Mesenchymal stem cell (in vitro differentiated cells and primary cell): Measurements from ENCODE around the gene ZSCAN16.
"Not testable (repeated sequence)": the region's sequence is repeated elsewhere in the genome, so short reads cannot be mapped to it uniquely, and the experiment has no call there.

ENCODE experiments used
- DNase-seq: peaks from one replicate; pipeline ENCODE4 v3.0.0-alpha.2; 2013
- H2AFZ ChIP-seq: one replicate; pipeline ENCODE4 v1.6.1; 2013; ENCODE audit warnings: low read depth, mild to moderate bottlenecking, control low read depth, inconsistent platforms, low read length, moderate library complexity
- H2AK5ac ChIP-seq: 2 replicates; pipeline ENCODE4 v1.6.1; 2013; ENCODE audit warnings: low read length, moderate library complexity, mild to moderate bottlenecking, inconsistent platforms; ENCODE audit not compliant: severe bottlenecking
- H2BK120ac ChIP-seq: one replicate; pipeline ENCODE4 v1.6.1; 2013; ENCODE audit warnings: low read depth, mild to moderate bottlenecking, inconsistent platforms, low read length, moderate library complexity
- H2BK12ac ChIP-seq, 2 experiments: one replicate each; pipeline ENCODE4 v1.6.1; 2013; ENCODE audit warnings: inconsistent platforms in 2 of 2, low read length in 2 of 2, mild to moderate bottlenecking in 2 of 2, moderate library complexity in 2 of 2, control low read depth in 1 of 2
- H2BK15ac ChIP-seq: one replicate; pipeline ENCODE4 v1.6.1; 2013; ENCODE audit warnings: mild to moderate bottlenecking, low read depth, inconsistent platforms; ENCODE audit not compliant: poor library complexity, severe bottlenecking
- H2BK5ac ChIP-seq: 2 replicates; pipeline ENCODE4 v1.6.1; 2013; ENCODE audit warnings: low read depth, mild to moderate bottlenecking, low read length, control low read depth, inconsistent platforms; ENCODE audit not compliant: poor library complexity, severe bottlenecking
- H3K14ac ChIP-seq, 2 experiments: one replicate each; pipeline ENCODE4 v1.6.1; 2013; ENCODE audit warnings: inconsistent platforms in 2 of 2, low read length in 2 of 2, control low read depth in 1 of 2, mild to moderate bottlenecking in 1 of 2, moderate library complexity in 1 of 2
- H3K18ac ChIP-seq, 2 experiments: one replicate each; pipeline ENCODE4 v1.6.1; 2013; ENCODE audit warnings: inconsistent platforms in 2 of 2, low read length in 2 of 2, control low read depth in 1 of 2, low read depth in 1 of 2, mild to moderate bottlenecking in 1 of 2
- H3K23ac ChIP-seq, 2 experiments: one replicate each; pipeline ENCODE4 v1.6.1; 2013; ENCODE audit warnings: inconsistent platforms in 2 of 2, low read length in 2 of 2, mild to moderate bottlenecking in 2 of 2, moderate library complexity in 2 of 2, control low read depth in 1 of 2
- H3K27ac ChIP-seq: 2 replicates; pipeline ENCODE4 v1.5.1; 2013; ENCODE audit warnings: mild to moderate bottlenecking, moderate library complexity, low read length, control low read depth, inconsistent platforms; ENCODE audit not compliant: poor library complexity, severe bottlenecking
- H3K27me3 ChIP-seq, 2 experiments: 2 replicates each; pipeline versions ENCODE4 v1.6.1 to v1.7.0; 2013; ENCODE audit warnings: low read length in 2 of 2, mild to moderate bottlenecking in 2 of 2, moderate library complexity in 2 of 2, control low read depth in 1 of 2, inconsistent platforms in 1 of 2; ENCODE audit not compliant: control insufficient read depth in 1 of 2, insufficient read depth in 1 of 2
- H3K36me3 ChIP-seq, 2 experiments: 2 replicates each; pipeline versions ENCODE4 v1.6.1 to v1.7.0; 2013; ENCODE audit warnings: low read length in 2 of 2, control low read depth in 1 of 2, inconsistent platforms in 1 of 2, low read depth in 1 of 2, mild to moderate bottlenecking in 1 of 2; ENCODE audit not compliant: insufficient read depth in 2 of 2, control insufficient read depth in 1 of 2
- H3K4ac ChIP-seq, 2 experiments: one replicate each; pipeline ENCODE4 v1.6.1; 2013; ENCODE audit warnings: inconsistent platforms in 2 of 2, low read length in 2 of 2, mild to moderate bottlenecking in 2 of 2, moderate library complexity in 2 of 2, control low read depth in 1 of 2, low read depth in 1 of 2
- H3K4me1 ChIP-seq: 2 replicates; pipeline ENCODE4 v1.6.1; 2013; ENCODE audit warnings: low read depth, low read length, control low read depth; ENCODE audit not compliant: control insufficient read depth, insufficient read depth
- H3K4me2 ChIP-seq: 2 replicates; pipeline ENCODE4 v1.6.1; 2013; ENCODE audit warnings: low read length, mild to moderate bottlenecking, inconsistent platforms; ENCODE audit not compliant: poor library complexity, severe bottlenecking
- H3K4me3 ChIP-seq, 2 experiments: 2 replicates each; pipeline versions ENCODE4 v1.5.1 to v1.7.0; 2013; ENCODE audit warnings: low read length in 2 of 2, mild to moderate bottlenecking in 2 of 2, control low read depth in 1 of 2, low read depth in 1 of 2; ENCODE audit not compliant: insufficient read depth in 1 of 2
- H3K79me1 ChIP-seq: replicated peaks from 2 replicates; pipeline ENCODE4 v1.6.1; 2013; ENCODE audit warnings: mild to moderate bottlenecking, control low read depth, low read length, inconsistent platforms; ENCODE audit not compliant: poor library complexity, severe bottlenecking
- H3K9ac ChIP-seq: 2 replicates; pipeline ENCODE4 v1.7.0; 2013; ENCODE audit warnings: mild to moderate bottlenecking, low read length, moderate library complexity
- H3K9me3 ChIP-seq: 2 replicates; pipeline ENCODE4 v1.7.0; 2013; ENCODE audit warnings: mild to moderate bottlenecking, low read length; ENCODE audit not compliant: control insufficient read depth
- H4K8ac ChIP-seq: one replicate; pipeline ENCODE4 v1.6.1; 2013; ENCODE audit warnings: inconsistent platforms, mild to moderate bottlenecking, low read length, moderate library complexity
- H4K91ac ChIP-seq: one replicate; pipeline ENCODE4 v1.6.1; 2013; ENCODE audit warnings: mild to moderate bottlenecking, low read length, inconsistent platforms
- WGBS: methylation state at CpG from one replicate; pipeline ENCODE4 v1.1.7; 2013; ENCODE audit warnings: mixed read lengths; 5-methylcytosine and 5-hydroxymethylcytosine counted together

The ZSCAN16 gene

GRCh38 chr6:28090917-28091586 is 33.4 kb upstream of the ZSCAN16 start:
- no peak overlapping the region for H2BK12ac ChIP-seq
- H3K27ac ChIP-seq: no peak overlapping the region
- H2BK15ac ChIP-seq: no peak overlapping the region
- DNase-seq: no peak
- no peak overlapping the region for H3K4me2 ChIP-seq
- H3K36me3 ChIP-seq: peaks cover 4 to 5% of the 10 kb centered on the region in 2 experiments
- no peaks in the 10 kb centered on the region for H3K79me1 ChIP-seq
- no peak overlapping the region for H3K14ac ChIP-seq
- no peak overlapping the region for H3K23ac ChIP-seq
- peak overlapping the region; percentile 62 for H3K9ac ChIP-seq
- no peak overlapping the region for H2BK120ac ChIP-seq
- peaks cover 54% of the 10 kb centered on the region for H3K9me3 ChIP-seq
- H4K91ac ChIP-seq: no peak overlapping the region
- H3K18ac ChIP-seq: no peak overlapping the region
- H4K8ac ChIP-seq: no peak overlapping the region
- H3K27me3 ChIP-seq: no peaks in the 10 kb centered on the region
- H2BK5ac ChIP-seq: no peak overlapping the region
- H3K4me3 ChIP-seq: peak overlapping the region in 1 of 2 experiments; percentile 73
- no peak overlapping the region for H2AFZ ChIP-seq
- WGBS: 96% methylated on average over 27 of the region's 33 CpGs
- H3K4ac ChIP-seq: no peak overlapping the region
- H2AK5ac ChIP-seq: no peak overlapping the region
- H3K4me1 ChIP-seq: no peaks in the 10 kb centered on the region

GRCh38 chr6:28102222-28102621 is 22.2 kb upstream of the ZSCAN16 start:
- H3K27ac ChIP-seq, H4K91ac ChIP-seq, H2BK15ac ChIP-seq, H3K27me3 ChIP-seq, H2AFZ ChIP-seq, H3K79me1 ChIP-seq, H2BK120ac ChIP-seq, DNase-seq, H3K14ac ChIP-seq, H4K8ac ChIP-seq, H3K9me3 ChIP-seq, H3K4me1 ChIP-seq, H3K18ac ChIP-seq, H3K4me3 ChIP-seq, H3K23ac ChIP-seq, H3K4ac ChIP-seq, H3K9ac ChIP-seq, H2BK5ac ChIP-seq, H2BK12ac ChIP-seq, H3K36me3 ChIP-seq, H3K4me2 ChIP-seq, H2AK5ac ChIP-seq: not testable (repeated sequence)
- WGBS: 84% methylated on average over 7 of the region's 7 CpGs

GRCh38 chr6:28102699-28103098 is 21.7 kb upstream of the ZSCAN16 start:
- not testable (repeated sequence) for H2BK12ac ChIP-seq, H3K4me3 ChIP-seq, H3K23ac ChIP-seq, H2BK5ac ChIP-seq, H3K4ac ChIP-seq, H2BK120ac ChIP-seq, H3K79me1 ChIP-seq, H2BK15ac ChIP-seq, H3K27me3 ChIP-seq, H2AK5ac ChIP-seq, H3K18ac ChIP-seq, H4K8ac ChIP-seq, H3K36me3 ChIP-seq, H3K4me1 ChIP-seq, DNase-seq, H4K91ac ChIP-seq, H3K9ac ChIP-seq, H3K27ac ChIP-seq, H2AFZ ChIP-seq, H3K9me3 ChIP-seq, H3K4me2 ChIP-seq, H3K14ac ChIP-seq

GRCh38 chr6:28104392-28105244 is 19.8 kb upstream of the ZSCAN16 start:
- Histone ChIP-seq H3K27ac (peak overlapping the region; percentile 28), H3K18ac (peak overlapping the region; percentile 96 to 98), H3K23ac (no peak overlapping the region), H3K14ac (peak overlapping the region in 1 of 2 experiments; percentile 96), H4K91ac (peak overlapping the region; percentile 82), H3K4me1 (peaks cover 5% of the 10 kb centered on the region), H2BK5ac (no peak overlapping the region), H3K27me3 (no peaks in the 10 kb centered on the region), H2AK5ac (no peak overlapping the region), H3K79me1 (no peaks in the 10 kb centered on the region), H3K4ac (peak overlapping the region; percentile 65 to 67), H3K4me2 (peak overlapping the region; percentile 95), H2BK120ac (no peak overlapping the region), H2AFZ (peak overlapping the region; percentile 99), H2BK12ac (no peak overlapping the region), H3K4me3 (peak overlapping the region; percentile 87 to 92), H4K8ac (peak overlapping the region; percentile 99), H2BK15ac (no peak overlapping the region), H3K9ac (peak overlapping the region; percentile 91), H3K9me3 (no peaks in the 10 kb centered on the region), H3K36me3 (no peaks in the 10 kb centered on the region)
- 3% methylated on average over 53 of the region's 54 CpGs for WGBS
- DNase-seq: peak; percentile 80
